ENCODE results near the gene CCSER2.

- TF ChIP-seq, protein P1, sequence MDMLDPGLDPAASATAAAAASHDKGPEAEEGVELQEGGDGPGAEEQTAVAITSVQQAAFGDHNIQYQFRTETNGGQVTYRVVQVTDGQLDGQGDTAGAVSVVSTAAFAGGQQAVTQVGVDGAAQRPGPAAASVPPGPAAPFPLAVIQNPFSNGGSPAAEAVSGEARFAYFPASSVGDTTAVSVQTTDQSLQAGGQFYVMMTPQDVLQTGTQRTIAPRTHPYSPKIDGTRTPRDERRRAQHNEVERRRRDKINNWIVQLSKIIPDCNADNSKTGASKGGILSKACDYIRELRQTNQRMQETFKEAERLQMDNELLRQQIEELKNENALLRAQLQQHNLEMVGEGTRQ (IDR thresholded peaks at IDR 0.05; ENCODE audit: borderline replicate concordance, low read depth, low read length), result no peak
- no peak for TF ChIP-seq MXI1 (IDR thresholded peaks at IDR 0.05; ENCODE audit: low read depth, low read length)
- TF ChIP-seq EP300 (IDR thresholded peaks at IDR 0.05; ENCODE audit: borderline replicate concordance in 1 of 2, low read depth in 1 of 2, low read length in 1 of 2), result no peak
- TF ChIP-seq, protein P2, sequence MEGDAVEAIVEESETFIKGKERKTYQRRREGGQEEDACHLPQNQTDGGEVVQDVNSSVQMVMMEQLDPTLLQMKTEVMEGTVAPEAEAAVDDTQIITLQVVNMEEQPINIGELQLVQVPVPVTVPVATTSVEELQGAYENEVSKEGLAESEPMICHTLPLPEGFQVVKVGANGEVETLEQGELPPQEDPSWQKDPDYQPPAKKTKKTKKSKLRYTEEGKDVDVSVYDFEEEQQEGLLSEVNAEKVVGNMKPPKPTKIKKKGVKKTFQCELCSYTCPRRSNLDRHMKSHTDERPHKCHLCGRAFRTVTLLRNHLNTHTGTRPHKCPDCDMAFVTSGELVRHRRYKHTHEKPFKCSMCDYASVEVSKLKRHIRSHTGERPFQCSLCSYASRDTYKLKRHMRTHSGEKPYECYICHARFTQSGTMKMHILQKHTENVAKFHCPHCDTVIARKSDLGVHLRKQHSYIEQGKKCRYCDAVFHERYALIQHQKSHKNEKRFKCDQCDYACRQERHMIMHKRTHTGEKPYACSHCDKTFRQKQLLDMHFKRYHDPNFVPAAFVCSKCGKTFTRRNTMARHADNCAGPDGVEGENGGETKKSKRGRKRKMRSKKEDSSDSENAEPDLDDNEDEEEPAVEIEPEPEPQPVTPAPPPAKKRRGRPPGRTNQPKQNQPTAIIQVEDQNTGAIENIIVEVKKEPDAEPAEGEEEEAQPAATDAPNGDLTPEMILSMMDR (IDR thresholded peaks at IDR 0.05), result no peak
- TF ChIP-seq, protein P3, sequence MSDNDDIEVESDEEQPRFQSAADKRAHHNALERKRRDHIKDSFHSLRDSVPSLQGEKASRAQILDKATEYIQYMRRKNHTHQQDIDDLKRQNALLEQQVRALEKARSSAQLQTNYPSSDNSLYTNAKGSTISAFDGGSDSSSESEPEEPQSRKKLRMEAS (IDR thresholded peaks at IDR 0.05; ENCODE audit: low read depth), result no peak
- no peak for TF ChIP-seq ZBTB33 (IDR thresholded peaks at IDR 0.05; ENCODE audit: borderline replicate concordance, low read depth)
- no peak for TF ChIP-seq RXRA (IDR thresholded peaks at IDR 0.05; ENCODE audit: borderline replicate concordance, low read depth)
- TF ChIP-seq CHD2 (IDR thresholded peaks at IDR 0.05; ENCODE audit: low read length, partially characterized antibody), result no peak
- no peak for TF ChIP-seq RAD21 (IDR thresholded peaks at IDR 0.05; ENCODE audit: low read length)
- TF ChIP-seq, protein P4, sequence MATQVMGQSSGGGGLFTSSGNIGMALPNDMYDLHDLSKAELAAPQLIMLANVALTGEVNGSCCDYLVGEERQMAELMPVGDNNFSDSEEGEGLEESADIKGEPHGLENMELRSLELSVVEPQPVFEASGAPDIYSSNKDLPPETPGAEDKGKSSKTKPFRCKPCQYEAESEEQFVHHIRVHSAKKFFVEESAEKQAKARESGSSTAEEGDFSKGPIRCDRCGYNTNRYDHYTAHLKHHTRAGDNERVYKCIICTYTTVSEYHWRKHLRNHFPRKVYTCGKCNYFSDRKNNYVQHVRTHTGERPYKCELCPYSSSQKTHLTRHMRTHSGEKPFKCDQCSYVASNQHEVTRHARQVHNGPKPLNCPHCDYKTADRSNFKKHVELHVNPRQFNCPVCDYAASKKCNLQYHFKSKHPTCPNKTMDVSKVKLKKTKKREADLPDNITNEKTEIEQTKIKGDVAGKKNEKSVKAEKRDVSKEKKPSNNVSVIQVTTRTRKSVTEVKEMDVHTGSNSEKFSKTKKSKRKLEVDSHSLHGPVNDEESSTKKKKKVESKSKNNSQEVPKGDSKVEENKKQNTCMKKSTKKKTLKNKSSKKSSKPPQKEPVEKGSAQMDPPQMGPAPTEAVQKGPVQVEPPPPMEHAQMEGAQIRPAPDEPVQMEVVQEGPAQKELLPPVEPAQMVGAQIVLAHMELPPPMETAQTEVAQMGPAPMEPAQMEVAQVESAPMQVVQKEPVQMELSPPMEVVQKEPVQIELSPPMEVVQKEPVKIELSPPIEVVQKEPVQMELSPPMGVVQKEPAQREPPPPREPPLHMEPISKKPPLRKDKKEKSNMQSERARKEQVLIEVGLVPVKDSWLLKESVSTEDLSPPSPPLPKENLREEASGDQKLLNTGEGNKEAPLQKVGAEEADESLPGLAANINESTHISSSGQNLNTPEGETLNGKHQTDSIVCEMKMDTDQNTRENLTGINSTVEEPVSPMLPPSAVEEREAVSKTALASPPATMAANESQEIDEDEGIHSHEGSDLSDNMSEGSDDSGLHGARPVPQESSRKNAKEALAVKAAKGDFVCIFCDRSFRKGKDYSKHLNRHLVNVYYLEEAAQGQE (IDR thresholded peaks at IDR 0.05; ENCODE audit: low read depth, low read length), result no peak
- no peak for TF ChIP-seq MEF2A (IDR thresholded peaks at IDR 0.05; ENCODE audit: borderline replicate concordance, low read depth)
- TF ChIP-seq PBX3 (IDR thresholded peaks at IDR 0.05), result no peak
Measured at GRCh38 chr10:84329986-84330651, 1.7 kb downstream of the CCSER2 start.

All from SK-N-SH (cell line).